IMR-90 (cell line): ENCODE data around the gene RNF225. TPM values are rescaled to one million over a fixed set of nuclear protein-coding genes. Genes with fewer than 3 reads are reported as not detected.

Experiments
- ATAC-seq: fragments of 200-7000 bp; cut with Tn5 transposase; 2 replicates; pipeline ENCODE4 v1.9.1; 2020; ENCODE audit warnings: low read depth, mild to moderate bottlenecking, moderate library complexity
- BruUV-seq: library from RNA; stranded (reverse); fragments of 400-500 nt; replicated peaks from 2 replicates; lab custom pipeline; 2021; lab: Mats Ljungman, UMichigan
- CTCF ChIA-PET: fragments of 300-600 bp; formaldehyde crosslinking; extraction: SDS; loops from one replicate; lab custom pipeline; 2021; ENCODE audit warnings: antibody characterized with exemption; lab: Yijun Ruan, JAX
- POLR2A ChIA-PET: fragments of 300-600 bp; sonication (Branson Sonifier 250); formaldehyde crosslinking; loops from one replicate; lab custom pipeline; 2022; ENCODE audit warnings: antibody characterized with exemption; ENCODE audit not compliant: unreplicated experiment; lab: Charles Lee
- DNase-seq: peaks from one replicate; pipeline ENCODE4 v3.0.0; 2013
- H2AFZ ChIP-seq: replicated peaks from 2 replicates; pipeline ENCODE3; 2013; ENCODE audit warnings: low read length, mild to moderate bottlenecking; ENCODE audit not compliant: poor library complexity
- H2AK5ac ChIP-seq: 2 replicates; pipeline ENCODE4 v1.6.1; 2013; ENCODE audit warnings: low read depth, low read length, inconsistent platforms
- H2AK9ac ChIP-seq: replicated peaks from 2 replicates; pipeline ENCODE3; 2013; ENCODE audit warnings: mild to moderate bottlenecking, low read depth, low read length, moderate library complexity; ENCODE audit not compliant: poor library complexity
- H2BK120ac ChIP-seq: 2 replicates; pipeline ENCODE4 v1.6.1; 2013; ENCODE audit warnings: low read depth, low read length, inconsistent platforms
- H2BK15ac ChIP-seq: 3 replicates; pipeline ENCODE4 v1.6.1; 2013; ENCODE audit warnings: low read depth, low read length, inconsistent platforms
- H2BK20ac ChIP-seq: 2 replicates; pipeline ENCODE4 v1.6.1; 2013; ENCODE audit warnings: low read depth, mild to moderate bottlenecking, inconsistent platforms, low read length, moderate library complexity
- H2BK5ac ChIP-seq: 2 replicates; pipeline ENCODE4 v1.6.1; 2013; ENCODE audit warnings: mild to moderate bottlenecking, low read depth, low read length, inconsistent platforms; ENCODE audit not compliant: poor library complexity, severe bottlenecking
- H3K14ac ChIP-seq: replicated peaks from 2 replicates; pipeline ENCODE4 v1.6.1; 2013; ENCODE audit warnings: low read depth, low read length, inconsistent platforms
- H3K18ac ChIP-seq: 2 replicates; pipeline ENCODE4 v1.6.1; 2013; ENCODE audit warnings: low read depth, low read length, control low read depth
- H3K23ac ChIP-seq: 2 replicates; pipeline ENCODE4 v1.6.1; 2013; ENCODE audit warnings: low read depth, low read length, inconsistent platforms
- H3K27ac ChIP-seq: 2 replicates; pipeline ENCODE4 v1.5.1; 2013; ENCODE audit warnings: mild to moderate bottlenecking, control low read depth, low read length; ENCODE audit not compliant: insufficient read depth
- H3K27me3 ChIP-seq: 2 replicates; pipeline ENCODE4 v1.6.1; 2013; ENCODE audit warnings: low read length; ENCODE audit not compliant: control insufficient read depth, insufficient read depth
- H3K36me3 ChIP-seq: 2 replicates; pipeline ENCODE4 v1.6.1; 2013; ENCODE audit warnings: low read length, mixed read lengths; ENCODE audit not compliant: control insufficient read depth, insufficient read depth
- H3K4ac ChIP-seq: 2 replicates; pipeline ENCODE4 v1.6.1; 2013; ENCODE audit warnings: low read depth, low read length, inconsistent platforms
- H3K4me1 ChIP-seq: 2 replicates; pipeline ENCODE4 v1.6.1; 2013; ENCODE audit warnings: low read length, mixed read lengths; ENCODE audit not compliant: control insufficient read depth, insufficient read depth
- H3K4me2 ChIP-seq: 2 replicates; pipeline ENCODE4 v1.6.1; 2013; ENCODE audit warnings: low read depth, mild to moderate bottlenecking, control low read depth, low read length, moderate library complexity
- H3K4me3 ChIP-seq: 2 replicates; pipeline ENCODE4 v1.5.1; 2013; ENCODE audit warnings: low read depth, mild to moderate bottlenecking, control low read depth, low read length, moderate library complexity; ENCODE audit not compliant: insufficient read depth
- H3K56ac ChIP-seq: 2 replicates; pipeline ENCODE4 v1.6.1; 2013; ENCODE audit warnings: low read length, inconsistent platforms; ENCODE audit not compliant: insufficient read depth; ENCODE audit errors: extremely low read depth
- H3K79me1 ChIP-seq, 2 experiments: 2 replicates each; pipeline ENCODE4 v1.6.1; 2013; ENCODE audit warnings: low read length in 2 of 2, inconsistent platforms in 1 of 2, low read depth in 1 of 2
- H3K9ac ChIP-seq: 2 replicates; pipeline ENCODE4 v1.6.1; 2013; ENCODE audit warnings: low read depth, low read length, control low read depth
- H3K9me1 ChIP-seq: 2 replicates; pipeline ENCODE4 v1.6.1; 2013; ENCODE audit warnings: low read length, inconsistent platforms; ENCODE audit not compliant: insufficient read depth
- H3K9me3 ChIP-seq: 2 replicates; pipeline ENCODE4 v1.6.1; 2013; ENCODE audit warnings: low read length; ENCODE audit not compliant: control insufficient read depth, insufficient read depth
- H4K20me1 ChIP-seq: 2 replicates; pipeline ENCODE4 v1.6.1; 2013; ENCODE audit warnings: low read length, inconsistent platforms; ENCODE audit not compliant: insufficient read depth
- H4K5ac ChIP-seq: 2 replicates; pipeline ENCODE4 v1.6.1; 2013; ENCODE audit warnings: mild to moderate bottlenecking, low read depth, low read length, control low read depth
- H4K8ac ChIP-seq, 2 experiments: 2 replicates each; pipeline ENCODE4 v1.6.1; 2013; ENCODE audit warnings: low read depth in 2 of 2, low read length in 2 of 2, control low read depth in 1 of 2, inconsistent platforms in 1 of 2
- H4K91ac ChIP-seq: 2 replicates; pipeline ENCODE4 v1.6.1; 2013; ENCODE audit warnings: low read depth, low read length, inconsistent platforms; ENCODE audit not compliant: insufficient read depth
- CEBPB ChIP-seq: IDR thresholded peaks from 2 replicates; pipeline ENCODE4 v1.6.1; 2012; ENCODE audit warnings: low read depth, low read length, improper control_type of control experiment
- MAZ ChIP-seq: IDR thresholded peaks from 2 replicates; pipeline ENCODE4 v1.6.1; 2012; ENCODE audit warnings: low read depth, mild to moderate bottlenecking, low read length, improper control_type of control experiment, moderate library complexity, borderline replicate concordance
- POLR2A ChIP-seq: IDR thresholded peaks from 2 replicates; pipeline ENCODE4 v1.6.1; 2012; ENCODE audit warnings: mild to moderate bottlenecking, low read depth, low read length
- RCOR1 ChIP-seq: IDR thresholded peaks from 2 replicates; pipeline ENCODE4 v1.6.1; 2012; ENCODE audit warnings: mild to moderate bottlenecking, low read length, improper control_type of control experiment; ENCODE audit not compliant: insufficient replicate concordance
- RFX5 ChIP-seq: IDR thresholded peaks from 2 replicates; pipeline ENCODE4 v1.8.0; 2012; ENCODE audit warnings: low read depth, mild to moderate bottlenecking, low read length, moderate library complexity
- WGBS, 2 experiments: methylation state at CpG; one replicate each; pipeline versions ENCODE4 v1.1.5 to v1.1.7; 2013; ENCODE audit warnings: missing lambda C conversion rate in 2 of 2; ENCODE audit not compliant: insufficient read length in 1 of 2; ENCODE audit errors: extremely low coverage in 2 of 2; 5-methylcytosine and 5-hydroxymethylcytosine counted together
- dilution Hi-C: fragments of 300-500 bp; cut with HindIII; formaldehyde crosslinking; loops from one replicate; pipeline ENCODE4 v1.14.3; 2018; ENCODE audit warnings: low sequenced_read_pairs; ENCODE audit not compliant: unreplicated experiment
- in situ Hi-C: fragments of 300-500 bp; cut with MboI; formaldehyde crosslinking; loops from 3 replicates; pipeline ENCODE4 v1.14.3; 2019; ENCODE audit warnings: low sequenced_read_pairs, inconsistent platforms, mixed read lengths
- intact Hi-C: fragments of 100-400 bp; cut with micrococcal nuclease; formaldehyde crosslinking; loops from 2 replicates; pipeline ENCODE4 v1.10.0; 2022
- polyA plus RNA-seq, 3 experiments: library from polyadenylated mRNA; depleted of rRNA; stranded (reverse); fragments of >200 nt; gene quantifications; 2 replicates each; pipeline ENCODE4 v1.2.3, GENCODE V29; 2012; ENCODE audit warnings: low replicate concordance in 1 of 3
- total RNA-seq: library from RNA; depleted of rRNA; stranded (reverse); fragments of >200 nt; gene quantifications from 2 replicates; pipeline ENCODE4 v1.2.3, GENCODE V29; 2012

The RNF225 gene
- total and polyA plus RNA-seq, 2 of the 4 experiments (the other 2 are of a cell fraction), result 0.10 TPM; not detected in 1

DNA sequence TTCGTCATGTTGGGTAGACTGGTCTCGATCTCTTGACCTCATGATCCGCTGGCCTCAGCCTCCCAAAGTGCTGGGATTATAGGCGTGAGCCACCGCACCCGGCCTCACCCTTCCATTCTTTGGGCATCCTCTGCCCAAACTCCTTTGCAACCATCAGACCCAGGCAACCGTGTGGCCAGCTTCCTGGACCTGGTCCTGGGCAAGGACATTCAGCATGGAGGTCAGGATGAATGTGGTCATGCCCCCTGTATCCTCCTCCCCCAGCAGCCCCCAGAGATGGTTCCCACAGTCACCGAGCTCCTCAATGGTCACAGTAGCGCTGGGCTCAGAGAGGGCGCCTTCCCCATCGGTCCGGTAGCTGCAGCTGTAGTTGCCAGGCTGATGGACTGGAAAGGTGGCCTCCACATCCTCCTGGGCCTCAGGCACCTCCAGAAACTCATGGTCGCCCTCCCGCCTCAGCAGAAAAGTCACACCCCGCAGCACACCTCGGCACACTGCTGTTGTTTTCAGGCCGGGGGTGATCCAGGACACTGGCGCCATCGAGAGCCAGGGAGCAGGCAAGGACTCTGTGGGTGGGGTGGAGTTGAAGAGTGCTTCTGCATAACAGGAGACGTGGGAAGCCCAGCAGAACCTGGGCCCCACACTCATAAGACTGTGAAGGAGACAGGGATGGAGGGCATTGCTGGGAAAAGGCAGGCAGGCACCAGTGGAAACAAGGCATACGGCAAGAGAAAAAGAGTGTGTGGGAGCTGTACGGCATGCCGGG lies 43.3 kb upstream of the RNF225 start:
- no peak overlapping the region for H4K91ac ChIP-seq
- WGBS, 2 experiments, result 88% methylated on average over 8 of the region's 23 CpGs; no CpG with 5 or more reads in 1 of the 2 experiments
- dilution Hi-C loops, result no loop called here
- POLR2A ChIA-PET, result no interaction called here
- peaks cover 11% of the 10 kb centered on the region for H3K4me1 ChIP-seq
- no peak overlapping the region for H2BK5ac ChIP-seq
- H3K36me3 ChIP-seq, result peaks cover 11% of the 10 kb centered on the region; the same call in 1 of the 2 replicates
- no peak for DNase-seq
- H3K14ac ChIP-seq, result no peak overlapping the region
- no peak overlapping the region for H2AFZ ChIP-seq
- H3K9me1 ChIP-seq, result peaks cover 4% of the 10 kb centered on the region; the same call in 1 of the 2 replicates
- intact Hi-C loops, result no loop called here
- peak overlapping the region; percentile 28 for H2AK9ac ChIP-seq
- H3K79me1 ChIP-seq, result peaks cover 5 to 35% of the 10 kb centered on the region in 2 experiments
- no peak overlapping the region for H2BK20ac ChIP-seq
- H3K27ac ChIP-seq, result no peak overlapping the region
- no peak overlapping the region for H4K8ac ChIP-seq
- CTCF ChIA-PET, result no interaction called here
- H3K18ac ChIP-seq, result no peak overlapping the region
- peaks cover 8% of the 10 kb centered on the region for H3K27me3 ChIP-seq
- no peak overlapping the region for H2BK120ac ChIP-seq
- H4K5ac ChIP-seq, result no peak overlapping the region
- H3K4me2 ChIP-seq, result no peak overlapping the region
- no peak overlapping the region for H3K9ac ChIP-seq
- BruUV-seq, result no TSS peak
- H3K56ac ChIP-seq, result no peak overlapping the region
- no peak for ATAC-seq
- H2AK5ac ChIP-seq, result no peak overlapping the region
- no peak overlapping the region for H2BK15ac ChIP-seq
- peaks cover 8% of the 10 kb centered on the region for H4K20me1 ChIP-seq
- H3K9me3 ChIP-seq, result no peaks in the 10 kb centered on the region
- TF ChIP-seq POLR2A (no peak), MAZ (no peak), CEBPB (no peak), RCOR1 (no peak), RFX5 (no peak)
- in situ Hi-C loops, result no loop called here
- no peak overlapping the region for H3K4ac ChIP-seq
- no peak overlapping the region for H3K23ac ChIP-seq
- H3K4me3 ChIP-seq, result no peak overlapping the region
